Neutrophil (primary cell): ENCODE measurements around the gene PLOD2.

Source experiments
- H3K27ac ChIP-seq: fragments of 200-600 bp; sonication (generic); 2 replicates; pipeline ENCODE4 v1.5.1; 2016; ENCODE audit warnings: mild to moderate bottlenecking, moderate library complexity
- H3K27me3 ChIP-seq: fragments of 200-600 bp; sonication (generic); 2 replicates; pipeline ENCODE4 v1.6.0; 2016; ENCODE audit warnings: mild to moderate bottlenecking
- H3K36me3 ChIP-seq: fragments of 200-600 bp; sonication (generic); 2 replicates; pipeline ENCODE4 v1.5.1; 2017
- H3K4me1 ChIP-seq, 2 experiments: fragments of 200-600 bp in 1 of 2; sonication (generic) in 1 of 2; 1 replicate in 1 of 2; 2 replicates in 1 of 2; pipeline versions ENCODE4 v1.5.1 to v1.6.1; 2013 to 2016; ENCODE audit warnings: low read depth in 1 of 2, low read length in 1 of 2, mild to moderate bottlenecking in 1 of 2, moderate library complexity in 1 of 2; ENCODE audit not compliant: control insufficient read depth in 1 of 2, insufficient read depth in 1 of 2
- H3K4me3 ChIP-seq, 2 experiments: fragments of 200-600 bp in 1 of 2; sonication (generic) in 1 of 2; 1 replicate in 1 of 2; 2 replicates in 1 of 2; pipeline ENCODE4 v1.5.1; 2013 to 2016; ENCODE audit warnings: low read depth in 1 of 2, low read length in 1 of 2, mild to moderate bottlenecking in 1 of 2, moderate library complexity in 1 of 2
- H3K9me3 ChIP-seq: fragments of 200-600 bp; sonication (generic); 2 replicates; pipeline ENCODE4 v1.5.1; 2016
- CTCF ChIP-seq: fragments of 200-600 bp; sonication (generic); IDR thresholded peaks from 2 replicates; pipeline ENCODE4 v1.5.1; 2016; ENCODE audit warnings: antibody characterized with exemption

The PLOD2 gene

GRCh38 chr3:146131616-146132410 lies 29.2 kb downstream of the PLOD2 start:
- H3K27me3 ChIP-seq: no peaks in the 10 kb centered on the region
- H3K9me3 ChIP-seq: no peaks in the 10 kb centered on the region
- H3K27ac ChIP-seq: no peak overlapping the region
- H3K36me3 ChIP-seq: no peaks in the 10 kb centered on the region
- no peak overlapping the region for H3K4me3 ChIP-seq
- no peak for TF ChIP-seq CTCF
- H3K4me1 ChIP-seq: no peaks in the 10 kb centered on the region

- TF ChIP-seq CTCF: no peak
- H3K4me3 ChIP-seq: no peak overlapping the region
- H3K36me3 ChIP-seq: no peaks in the 10 kb centered on the region
- no peak overlapping the region for H3K27ac ChIP-seq
- H3K4me1 ChIP-seq: no peaks in the 10 kb centered on the region
- no peaks in the 10 kb centered on the region for H3K27me3 ChIP-seq
- H3K9me3 ChIP-seq: no peaks in the 10 kb centered on the region
Measured at GRCh38 chr3:146130881-146131371, 30.1 kb downstream of the PLOD2 start.

DNA sequence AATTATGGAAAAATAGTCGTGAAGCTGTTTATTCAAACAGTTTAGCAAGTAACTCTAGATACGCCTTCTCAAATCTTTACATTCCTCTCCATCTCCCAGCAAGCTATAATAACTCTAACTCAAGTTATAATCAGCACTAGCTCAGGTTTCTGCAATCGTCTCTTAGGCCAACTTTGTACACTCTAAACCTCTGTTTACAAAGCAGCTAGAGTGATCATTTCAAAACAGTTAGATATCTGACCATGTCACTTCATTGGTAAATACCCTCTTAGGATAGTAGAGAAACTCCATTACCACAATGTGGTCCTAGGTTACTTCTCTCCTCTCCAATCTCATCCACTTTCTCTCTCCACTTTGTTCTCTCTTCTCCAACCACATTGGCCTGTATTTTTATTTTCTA lies 31.2 kb downstream of the PLOD2 start:
- Histone ChIP-seq H3K4me3 (no peak overlapping the region), H3K27me3 (no peaks in the 10 kb centered on the region), H3K36me3 (no peaks in the 10 kb centered on the region), H3K9me3 (no peaks in the 10 kb centered on the region), H3K4me1 (no peaks in the 10 kb centered on the region), H3K27ac (no peak overlapping the region)
- TF ChIP-seq CTCF: no peak

- no peak for TF ChIP-seq CTCF
- no peaks in the 10 kb centered on the region for H3K4me1 ChIP-seq
Measured at GRCh38 chr3:146128939-146129338, 32.0 kb downstream of the PLOD2 start.

DNA sequence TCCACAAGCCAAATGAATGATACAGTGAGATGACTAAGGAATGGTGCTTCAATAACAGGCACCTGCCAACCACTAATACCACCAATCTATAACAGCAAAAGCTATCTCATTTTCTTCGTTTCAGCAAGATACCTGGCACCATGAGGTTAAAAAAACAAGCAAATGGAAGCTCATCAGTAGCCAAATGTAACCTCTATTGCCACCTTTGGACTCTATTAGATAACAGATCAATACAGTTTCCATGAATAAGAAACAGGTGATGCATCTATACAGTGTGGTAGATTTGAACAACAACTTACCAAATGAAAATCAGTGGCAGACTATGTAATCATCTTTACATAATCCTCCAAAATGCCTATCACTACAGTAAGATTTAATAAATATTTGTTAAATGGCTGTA lies 32.8 kb downstream of the PLOD2 start:
- no peak overlapping the region for H3K27ac ChIP-seq
- no peaks in the 10 kb centered on the region for H3K9me3 ChIP-seq
- no peaks in the 10 kb centered on the region for H3K27me3 ChIP-seq
- no peaks in the 10 kb centered on the region for H3K36me3 ChIP-seq
- TF ChIP-seq CTCF: no peak
- no peaks in the 10 kb centered on the region for H3K4me1 ChIP-seq
- no peak overlapping the region for H3K4me3 ChIP-seq

More at GRCh38 chr3:146128939-146129338, 32.0 kb downstream of the PLOD2 start:
- H3K9me3 ChIP-seq: no peaks in the 10 kb centered on the region
- no peak overlapping the region for H3K4me3 ChIP-seq
- no peaks in the 10 kb centered on the region for H3K27me3 ChIP-seq
- H3K36me3 ChIP-seq: no peaks in the 10 kb centered on the region
- H3K27ac ChIP-seq: no peak overlapping the region
